GM19467 (cell line): ENCODE data around the gene FALEC.

ENCODE experiments used
- ATAC-seq: cut with Tn5 transposase; IDR thresholded peaks from one replicate; pipeline ENCODE4 v1.9.1; 2021; ENCODE audit warnings: mild to moderate bottlenecking, moderate library complexity; ENCODE audit not compliant: unreplicated experiment

The FALEC gene

GRCh38 chr1:150515328-150516049, at the start of gene FALEC:
Gene FALEC (plus strand): TSS chr1:150515752.
- ATAC-seq = peak; percentile 95

- ATAC-seq = no peak
These were observed 48.6 kb upstream of the FALEC start for GRCh38 chr1:150466964-150467363.

GRCh38 chr1:150469291-150469690, 46.3 kb upstream of the FALEC start:
- no peak for ATAC-seq

- ATAC-seq = no peak
These were observed 42.9 kb upstream of the FALEC start for GRCh38 chr1:150472601-150473200.

GRCh38 chr1:150473659-150474058, 41.9 kb upstream of the FALEC start:
- no peak for ATAC-seq

- no peak for ATAC-seq
These were observed 40.7 kb upstream of the FALEC start for GRCh38 chr1:150474869-150475268.

- ATAC-seq = no peak
These were observed 38.8 kb upstream of the FALEC start for GRCh38 chr1:150476754-150477153.

GRCh38 chr1:150477320-150477719, 38.2 kb upstream of the FALEC start:
- no peak for ATAC-seq

- ATAC-seq = no peak
These were observed 37.8 kb upstream of the FALEC start for GRCh38 chr1:150477733-150478132.

- ATAC-seq = no peak
These were observed 36.2 kb upstream of the FALEC start for GRCh38 chr1:150479370-150479769.

GRCh38 chr1:150479927-150480352, 35.6 kb upstream of the FALEC start:
- no peak for ATAC-seq

- ATAC-seq = no peak
These were observed 31.1 kb upstream of the FALEC start for GRCh38 chr1:150484431-150484830.

- no peak for ATAC-seq
These were observed 30.7 kb upstream of the FALEC start for GRCh38 chr1:150484861-150485260.

- ATAC-seq = peak; percentile 99
These were observed 28.4 kb upstream of the FALEC start, which contains the start of gene TARS2 for GRCh38 chr1:150486966-150487762. Gene TARS2 (plus strand): TSS chr1:150487419. CDS start chr1:150487451, 32 bp downstream.

- no peak for ATAC-seq
These were observed 27.8 kb upstream of the FALEC start for GRCh38 chr1:150487763-150488115.

GRCh38 chr1:150493175-150493574, 22.4 kb upstream of the FALEC start:
- no peak for ATAC-seq

GRCh38 chr1:150498342-150498741, 17.2 kb upstream of the FALEC start:
- ATAC-seq = no peak

GRCh38 chr1:150505431-150505830, 10.1 kb upstream of the FALEC start:
- ATAC-seq = no peak

- ATAC-seq = no peak
These were observed 7.4 kb upstream of the FALEC start, which contains the start of gene ECM1 for GRCh38 chr1:150507912-150508864. Gene ECM1 (plus strand): TSS chr1:150508109. CDS start chr1:150508210, 101 bp downstream.

GRCh38 chr1:150508982-150509381, 6.6 kb upstream of the FALEC start:
- ATAC-seq = no peak

- ATAC-seq = no peak
These were observed 4.0 kb upstream of the FALEC start for GRCh38 chr1:150511551-150511950.
